ENCODE data around the gene EVC2.

DNA sequence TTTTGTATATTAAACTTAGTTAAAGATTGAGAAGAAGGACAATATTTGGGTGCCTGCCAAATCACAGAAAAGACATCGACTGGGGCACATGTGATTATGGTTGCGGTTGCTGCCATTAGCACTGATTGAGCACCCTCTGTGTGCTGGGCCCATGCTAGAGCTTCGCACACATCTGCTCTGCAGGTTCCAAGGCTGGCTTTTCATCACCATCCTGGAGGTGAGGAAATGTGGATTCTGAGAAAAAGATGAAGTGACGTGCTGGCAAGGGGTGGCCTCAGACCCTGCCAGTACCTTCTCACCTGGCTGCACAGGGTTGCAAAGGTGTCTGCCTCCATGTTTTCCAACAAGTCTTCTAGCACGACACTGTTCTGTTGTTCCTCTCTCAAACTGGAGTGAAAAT, 134.0 kb downstream of the EVC2 start:
- no peak for TF ChIP-seq CTCF (IDR thresholded peaks at IDR 0.05)
- TF ChIP-seq POLR2AphosphoS5 (IDR thresholded peaks at IDR 0.05) = no peak
- TF ChIP-seq EP300 (IDR thresholded peaks at IDR 0.05) = no peak

Measured in sigmoid colon (tissue), 4 donors.